NCI-H526 treated with DMSO at 0.1 percent for 48 hours (cell line): ENCODE data around the gene ECE1.
"Not testable (repeated sequence)": the region's sequence is repeated elsewhere in the genome, so short reads cannot be mapped to it uniquely, and the experiment has no call there.

Experiments used
- DNase-seq: peaks from one replicate; lab custom pipeline; 2025; lab: John Stamatoyannopoulos, UW

ECE1 gene

DNA sequence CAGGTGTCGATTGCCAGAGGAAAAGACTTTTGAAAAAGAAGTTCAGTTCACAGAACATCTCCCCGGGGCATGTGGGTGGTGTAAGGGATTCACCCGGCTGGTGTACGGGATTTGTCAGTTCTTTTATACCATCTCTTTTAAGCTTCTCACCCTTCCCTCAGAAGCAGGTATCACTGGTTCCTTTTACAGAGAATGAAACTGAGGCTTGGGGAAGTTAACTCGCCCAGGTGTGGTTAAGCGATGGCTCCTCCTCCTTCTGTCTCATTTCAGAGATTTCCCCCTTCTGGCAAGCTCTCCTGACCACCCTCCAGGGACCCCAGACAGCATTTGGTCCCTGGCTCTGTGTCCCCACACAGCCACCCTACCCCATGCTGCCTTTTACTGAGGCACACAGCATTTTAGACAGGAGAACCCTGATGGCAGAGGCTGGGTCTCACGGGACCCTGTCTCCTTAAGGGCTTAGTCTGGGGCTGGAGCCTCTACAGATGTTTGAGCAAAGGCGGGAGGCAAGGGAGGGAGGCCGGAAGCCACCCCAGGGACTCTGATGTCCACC is 2.8 kb upstream of the ECE1 start:
- no peak for DNase-seq

DNA sequence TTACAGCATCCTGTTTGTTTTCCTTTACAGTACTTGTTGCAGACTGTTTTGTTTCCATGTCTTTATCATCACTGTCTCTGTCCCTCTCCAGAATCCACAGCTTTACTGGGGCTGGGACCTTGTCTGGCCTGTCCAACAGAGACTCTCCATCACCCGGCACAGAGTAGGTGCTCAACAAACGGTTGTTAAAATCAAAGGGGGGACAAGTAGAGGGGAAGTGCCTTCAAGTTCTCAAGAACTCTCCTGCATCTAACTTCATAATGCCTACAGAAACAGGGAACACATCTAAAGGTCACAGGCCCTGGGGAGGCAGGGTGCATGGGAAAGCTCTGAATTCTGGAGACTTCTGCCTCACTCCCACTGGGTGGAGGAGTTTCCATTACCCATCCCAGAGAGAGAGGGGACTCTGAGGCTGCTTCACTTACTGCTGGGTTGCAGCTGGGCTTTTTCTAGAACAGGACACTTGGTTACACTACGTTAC is 2.3 kb upstream of the ECE1 start:
- no peak for DNase-seq

GRCh38 chr1:21291964-21292363 is 1.7 kb upstream of the ECE1 start:
- no peak for DNase-seq

DNA sequence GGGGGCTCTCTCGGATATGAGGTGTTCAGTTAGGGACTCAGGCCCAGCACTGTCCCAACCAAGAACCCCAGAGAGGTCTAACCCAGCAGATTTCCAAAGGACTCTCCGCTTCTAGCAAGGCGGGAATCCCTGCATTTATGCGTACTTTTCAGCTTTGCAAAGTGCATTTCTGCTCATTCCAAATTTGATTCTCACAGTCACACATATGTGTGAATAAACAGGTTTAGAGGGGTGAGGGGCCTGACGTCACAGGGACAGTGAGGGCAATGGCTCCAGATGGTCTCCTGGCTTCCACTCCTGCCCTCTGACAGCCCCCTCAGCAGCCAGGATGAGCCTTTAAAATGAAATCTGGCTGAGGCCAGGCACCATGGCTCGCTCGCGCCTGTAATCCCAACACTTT is 921 bp upstream of the ECE1 start:
- DNase-seq = no peak

GRCh38 chr1:21290546-21290944 is 282 bp upstream of the ECE1 start:
- no peak for DNase-seq

DNA sequence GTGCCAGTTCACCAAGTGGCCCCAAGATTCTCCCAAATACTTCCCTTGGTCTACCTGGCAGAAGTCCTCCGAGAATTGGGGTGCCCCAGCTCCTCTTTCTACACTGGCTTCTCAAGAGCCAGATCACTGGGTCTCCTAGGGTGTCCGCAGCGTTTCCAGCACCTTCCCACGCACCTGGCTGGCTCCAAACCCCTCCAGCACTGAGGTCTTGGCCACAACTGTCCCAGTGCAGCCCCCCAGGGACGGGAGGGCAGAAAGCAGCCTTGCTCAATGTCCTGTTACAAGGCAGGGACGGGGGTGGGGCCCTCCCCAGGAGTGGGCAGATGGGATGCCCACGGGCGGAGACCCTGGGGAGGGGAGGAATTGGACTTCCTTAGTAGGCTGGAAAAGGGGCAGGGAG is 1.1 kb downstream of the ECE1 start:
- DNase-seq = no peak

DNA sequence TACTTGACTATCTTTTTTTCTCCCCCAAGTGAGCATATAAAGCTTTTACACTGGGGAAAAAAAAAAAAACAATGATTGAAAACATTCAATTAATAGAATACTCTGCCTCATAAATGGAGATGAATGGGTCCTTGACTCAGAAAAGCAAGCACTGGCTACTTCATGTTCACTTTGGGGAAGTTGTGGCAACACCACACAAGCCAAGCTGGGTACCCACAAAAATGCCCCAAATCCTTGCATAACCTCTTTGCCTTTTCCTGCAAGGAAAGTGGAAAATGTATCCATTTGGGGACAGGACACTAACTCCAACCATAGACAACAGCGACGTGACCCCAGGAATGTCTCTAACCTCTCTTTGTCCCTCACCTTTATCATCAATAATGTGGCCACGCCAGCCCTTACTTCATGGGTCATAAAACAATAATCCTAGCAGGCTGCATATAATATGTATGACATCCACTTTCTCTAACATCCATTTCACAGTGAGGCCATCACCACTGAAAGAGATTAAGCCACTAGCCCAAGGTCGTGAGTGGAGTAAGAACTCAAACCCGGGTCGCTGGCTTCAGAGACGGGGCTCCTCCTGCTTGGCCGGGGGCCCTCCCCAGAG is 2.3 kb downstream of the ECE1 start:
- no peak for DNase-seq

DNA sequence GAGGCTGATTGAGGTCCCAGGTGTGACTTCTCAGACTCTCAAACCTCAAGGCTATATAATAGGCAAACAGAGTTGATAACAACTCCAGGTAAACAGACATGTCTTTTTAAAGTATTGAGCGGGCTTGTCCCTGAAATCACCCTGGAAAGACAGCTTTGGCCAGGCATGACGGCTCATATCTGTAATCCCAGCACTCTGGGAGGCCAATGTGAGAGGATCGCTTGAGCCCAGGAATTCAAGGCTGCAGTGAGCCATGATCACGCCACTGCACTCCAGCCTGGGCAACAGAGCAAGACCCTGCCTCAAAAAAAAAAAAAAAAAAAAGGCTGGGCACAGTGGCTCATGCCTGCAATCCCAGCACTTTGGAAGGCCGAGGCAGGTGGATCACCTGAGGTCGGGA is 4.9 kb downstream of the ECE1 start:
- DNase-seq = not testable (repeated sequence)

- DNase-seq = no peak
Observed at GRCh38 chr1:21285055-21285372, 5.2 kb downstream of the ECE1 start.

DNA sequence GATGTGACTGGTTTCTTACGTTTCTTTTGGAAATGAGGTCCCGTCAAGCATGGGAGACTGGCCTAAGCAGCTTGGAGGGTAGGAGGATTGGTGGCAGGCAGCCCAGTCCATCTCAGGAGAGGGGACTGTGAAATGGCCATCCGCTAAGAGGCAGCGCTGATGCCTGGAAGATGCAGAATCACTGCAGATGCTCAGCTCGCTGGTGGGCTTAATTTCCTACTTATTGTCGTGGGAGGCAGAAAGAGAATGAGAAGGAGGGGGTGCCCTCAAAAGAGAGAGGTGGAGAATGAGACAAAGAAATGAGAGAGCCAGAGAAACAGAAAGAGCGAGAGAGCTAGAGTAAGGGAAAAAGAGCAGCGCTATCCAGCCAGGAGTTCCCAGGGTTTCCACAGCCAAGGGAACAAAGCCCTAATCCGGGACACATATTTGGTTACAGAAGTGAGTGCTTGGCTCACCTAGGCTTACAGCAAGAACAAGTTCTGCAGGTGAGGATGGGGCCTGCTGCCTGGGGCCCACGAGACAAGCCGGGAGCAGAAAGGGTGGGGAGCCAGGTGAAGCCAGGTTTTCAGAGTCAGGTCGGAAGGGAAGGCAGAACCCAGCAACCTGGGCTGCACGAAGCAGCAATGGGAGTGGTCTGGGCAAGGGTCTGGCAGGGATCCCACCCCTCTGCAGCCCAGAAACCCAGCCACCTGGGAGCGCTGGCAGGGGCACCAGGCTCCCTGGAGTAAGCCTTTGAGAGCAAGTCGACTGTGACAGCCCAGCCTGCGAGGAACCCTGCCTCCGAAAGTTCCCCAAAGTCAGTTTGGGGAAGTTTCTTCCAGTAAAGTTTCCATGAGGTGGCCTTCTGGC is 5.8 kb downstream of the ECE1 start:
- DNase-seq = no peak

DNA sequence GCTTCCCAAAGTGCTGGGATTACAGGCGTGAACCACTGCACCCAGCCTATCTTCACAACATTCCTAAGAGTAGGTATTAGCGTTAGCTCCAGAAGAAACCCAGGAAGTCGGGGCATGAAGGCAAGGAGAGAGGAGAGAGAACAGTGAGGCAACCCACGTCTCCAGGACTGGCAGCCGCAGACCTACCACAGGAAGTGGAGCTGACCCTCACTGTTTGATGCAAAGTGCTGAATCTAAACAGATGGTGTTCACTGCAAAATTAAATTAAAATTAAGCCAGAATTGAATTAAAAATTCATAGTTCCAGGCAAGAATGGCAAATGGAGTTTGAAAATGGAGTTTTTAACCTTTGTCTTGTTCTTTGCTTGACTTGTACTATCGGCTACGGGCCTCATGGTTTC is 6.7 kb downstream of the ECE1 start:
- no peak for DNase-seq

GRCh38 chr1:21282020-21282419 is 8.2 kb downstream of the ECE1 start:
- not testable (repeated sequence) for DNase-seq

- DNase-seq = no peak
Observed at GRCh38 chr1:21280482-21280881, 9.8 kb downstream of the ECE1 start.

DNA sequence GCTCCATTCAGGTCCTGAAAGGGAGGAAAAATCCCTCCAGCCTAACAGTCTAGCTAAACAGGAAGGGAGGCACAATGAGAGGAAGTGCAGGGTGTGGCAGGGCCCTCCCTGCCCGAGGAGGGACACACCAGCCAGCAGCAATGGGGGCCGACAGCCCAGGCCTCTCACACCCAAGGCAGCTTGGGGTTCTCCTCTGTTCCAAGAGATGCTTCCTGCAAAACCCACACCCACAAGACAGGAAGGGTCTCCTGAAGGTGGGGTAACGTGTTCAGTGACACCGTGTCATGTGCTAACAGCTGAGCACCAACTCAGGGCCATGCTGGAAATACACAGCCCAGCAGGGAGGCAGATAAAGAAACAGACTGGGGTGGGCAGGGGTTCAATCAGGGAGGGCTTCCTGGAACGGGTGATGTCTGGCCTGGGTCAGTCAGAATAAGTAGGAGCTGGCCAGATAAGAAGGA is 10.2 kb downstream of the ECE1 start:
- no peak for DNase-seq

- DNase-seq = no peak
Observed at GRCh38 chr1:21278860-21279845, 11.1 kb downstream of the ECE1 start.

GRCh38 chr1:21278208-21278859 is 11.9 kb downstream of the ECE1 start:
- DNase-seq = no peak

GRCh38 chr1:21277180-21277579 is 13.1 kb downstream of the ECE1 start:
- DNase-seq = no peak

DNA sequence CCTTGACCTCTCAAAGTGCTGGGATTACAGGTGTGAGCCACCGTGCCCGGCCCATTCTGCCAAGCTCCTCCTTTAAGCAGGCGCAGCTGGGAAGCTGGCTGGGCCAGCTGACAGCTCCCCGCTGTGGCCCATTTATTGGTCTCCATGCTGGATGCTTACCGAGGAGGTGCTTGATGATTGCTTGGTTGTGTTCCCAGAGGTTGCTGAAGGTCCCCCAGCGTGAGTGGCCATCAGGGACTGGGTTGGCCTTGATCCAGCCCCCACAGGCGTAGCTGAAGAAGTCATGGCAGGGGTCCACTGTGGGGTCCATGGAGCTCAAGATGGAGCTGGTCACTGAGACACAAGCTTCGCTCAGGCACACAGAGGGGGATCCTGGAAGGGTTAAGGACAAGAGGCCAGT is 17.7 kb downstream of the ECE1 start:
- DNase-seq = no peak

GRCh38 chr1:21271550-21271949 is 18.7 kb downstream of the ECE1 start:
- DNase-seq = no peak

DNA sequence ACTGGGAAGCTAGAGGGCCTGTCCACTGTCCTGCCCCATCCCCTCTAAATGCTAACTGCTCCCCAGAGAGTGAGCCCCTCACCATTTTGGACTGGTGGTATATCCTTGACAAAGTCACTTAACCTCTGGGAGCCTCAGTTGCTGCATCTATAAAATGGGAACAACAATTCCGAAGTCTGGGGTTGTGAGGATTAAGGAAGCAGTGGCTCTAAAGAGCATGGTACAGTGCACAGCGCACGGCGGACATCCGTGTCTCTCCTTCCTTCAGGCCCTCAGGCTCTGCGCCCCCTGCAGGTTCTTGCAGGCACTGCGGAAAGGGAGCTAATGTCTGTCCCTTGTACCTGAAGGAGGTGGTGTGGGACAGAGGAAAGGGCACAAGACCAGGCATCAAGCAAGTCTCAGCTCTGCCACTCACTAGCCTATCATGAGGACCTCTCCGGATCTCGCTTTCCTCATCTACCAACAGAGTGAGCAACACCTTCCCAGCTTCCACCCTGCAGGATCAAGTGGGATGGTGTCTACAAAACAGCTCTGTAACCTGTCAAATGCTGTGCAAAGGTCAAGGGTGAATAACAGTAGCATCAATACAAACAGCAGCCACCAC is 20.1 kb downstream of the ECE1 start:
- no peak for DNase-seq

- no peak for DNase-seq
Observed at GRCh38 chr1:21269461-21270085, 20.7 kb downstream of the ECE1 start.
